Transverse colon (tissue), 4 donors: Measurements from ENCODE around the gene ARFGAP3.

Experiments used
- POLR2A ChIP-seq: fragments of 450-650 bp; IDR thresholded peaks from one replicate; pipeline ENCODE4 v1.6.1; 2016; ENCODE audit warnings: antibody characterized with exemption, mild to moderate bottlenecking, moderate library complexity
- POLR2AphosphoS5 ChIP-seq, 3 donors: sonication (generic); formaldehyde crosslinking; IDR thresholded peaks; one replicate each; pipeline ENCODE4 v1.6.1; 2016; ENCODE audit warnings: antibody characterized with exemption in 3 of 3
- TF ChIP-seq, protein P1 (sequence below), 5 experiments: fragments of 200-600 bp in 3 of 5; fragments of 450-650 bp in 2 of 5; sonication (generic) in 3 of 5; IDR thresholded peaks; 1 replicate in 2 of 5; 2 replicates in 3 of 5; pipeline ENCODE4 v1.5.1; 2016 to 2017; ENCODE audit warnings: antibody characterized with exemption in 5 of 5, inconsistent platforms in 3 of 5, mild to moderate bottlenecking in 2 of 5, moderate library complexity in 1 of 5

- TF ChIP-seq, protein P1, sequence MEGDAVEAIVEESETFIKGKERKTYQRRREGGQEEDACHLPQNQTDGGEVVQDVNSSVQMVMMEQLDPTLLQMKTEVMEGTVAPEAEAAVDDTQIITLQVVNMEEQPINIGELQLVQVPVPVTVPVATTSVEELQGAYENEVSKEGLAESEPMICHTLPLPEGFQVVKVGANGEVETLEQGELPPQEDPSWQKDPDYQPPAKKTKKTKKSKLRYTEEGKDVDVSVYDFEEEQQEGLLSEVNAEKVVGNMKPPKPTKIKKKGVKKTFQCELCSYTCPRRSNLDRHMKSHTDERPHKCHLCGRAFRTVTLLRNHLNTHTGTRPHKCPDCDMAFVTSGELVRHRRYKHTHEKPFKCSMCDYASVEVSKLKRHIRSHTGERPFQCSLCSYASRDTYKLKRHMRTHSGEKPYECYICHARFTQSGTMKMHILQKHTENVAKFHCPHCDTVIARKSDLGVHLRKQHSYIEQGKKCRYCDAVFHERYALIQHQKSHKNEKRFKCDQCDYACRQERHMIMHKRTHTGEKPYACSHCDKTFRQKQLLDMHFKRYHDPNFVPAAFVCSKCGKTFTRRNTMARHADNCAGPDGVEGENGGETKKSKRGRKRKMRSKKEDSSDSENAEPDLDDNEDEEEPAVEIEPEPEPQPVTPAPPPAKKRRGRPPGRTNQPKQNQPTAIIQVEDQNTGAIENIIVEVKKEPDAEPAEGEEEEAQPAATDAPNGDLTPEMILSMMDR (IDR thresholded peaks at IDR 0.05), result no peak
- no peak for TF ChIP-seq POLR2AphosphoS5 (IDR thresholded peaks at IDR 0.05)
- no peak for TF ChIP-seq POLR2A
These were observed 39.5 kb downstream of the ARFGAP3 start for GRCh38 chr22:42817556-42817955.
